GM04504 (cell line): ENCODE data around the gene MCL1.
"Not testable (repeated sequence)": the region's sequence is repeated elsewhere in the genome, so short reads cannot be mapped to it uniquely, and the experiment has no call there.

Experiments used
- DNase-seq: peaks from one replicate; pipeline ENCODE4 v3.0.0-alpha.2; 2012; ENCODE audit warnings: low read depth

The MCL1 gene

GRCh38 chr1:150568594-150568966 is 10.8 kb downstream of the MCL1 start:
- no peak for DNase-seq

GRCh38 chr1:150567717-150568593 is 11.5 kb downstream of the MCL1 start:
- peak; percentile 97 for DNase-seq

- DNase-seq, result no peak
Observed at GRCh38 chr1:150567341-150567716, 12.1 kb downstream of the MCL1 start.

GRCh38 chr1:150566589-150567340 is 12.6 kb downstream of the MCL1 start:
- no peak for DNase-seq

- DNase-seq, result not testable (repeated sequence)
Observed at GRCh38 chr1:150565240-150565991, 14.0 kb downstream of the MCL1 start.

- DNase-seq, result no peak
Observed at GRCh38 chr1:150564051-150564991, 15.1 kb downstream of the MCL1 start.

GRCh38 chr1:150563340-150564038 is 15.9 kb downstream of the MCL1 start:
- no peak for DNase-seq

- no peak for DNase-seq
Observed at GRCh38 chr1:150562446-150563339, 16.7 kb downstream of the MCL1 start.

- peak; percentile 90 for DNase-seq
Observed at GRCh38 chr1:150561974-150562445, 17.4 kb downstream of the MCL1 start.

- DNase-seq, result peak; percentile 98
Observed at GRCh38 chr1:150561254-150561973, 18.0 kb downstream of the MCL1 start.

- DNase-seq, result no peak
Observed at GRCh38 chr1:150560576-150561253, 18.7 kb downstream of the MCL1 start.

- DNase-seq, result no peak
Observed at GRCh38 chr1:150560011-150560438, 19.4 kb downstream of the MCL1 start.

- DNase-seq, result no peak
Observed at GRCh38 chr1:150559656-150560010, 19.8 kb downstream of the MCL1 start.

- DNase-seq, result no peak
Observed at GRCh38 chr1:150558761-150559655, 20.4 kb downstream of the MCL1 start.

GRCh38 chr1:150558303-150558704 is 21.1 kb downstream of the MCL1 start:
- DNase-seq, result no peak

- DNase-seq, result no peak
Observed at GRCh38 chr1:150557813-150558212, 21.6 kb downstream of the MCL1 start.

GRCh38 chr1:150557065-150557600 is 22.3 kb downstream of the MCL1 start:
- no peak for DNase-seq
